ENCODE results near the gene VAMP3.

VAMP3 gene

DNA sequence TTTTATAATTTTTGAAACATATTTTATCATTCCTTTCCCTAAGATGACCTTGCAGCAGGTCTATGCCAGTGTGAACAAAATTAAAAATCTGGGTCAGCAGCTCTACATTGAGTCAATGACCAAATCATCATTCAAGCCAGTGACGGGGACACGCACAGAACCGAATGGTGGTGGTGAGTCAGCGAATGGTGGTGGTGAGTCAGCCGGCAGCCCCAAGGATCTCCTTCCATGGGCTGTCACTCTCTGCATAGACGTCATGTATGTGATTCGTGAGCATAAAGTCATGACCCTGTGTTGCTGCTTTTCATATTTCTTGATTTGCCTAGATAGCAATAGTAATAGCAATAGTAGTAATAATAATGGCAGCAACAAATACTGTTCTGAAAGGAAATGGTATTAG is 39.3 kb downstream of the VAMP3 start:
- H3K4me3 ChIP-seq (ENCODE audit: low read depth, low read length) = no peak overlapping the region

DNA sequence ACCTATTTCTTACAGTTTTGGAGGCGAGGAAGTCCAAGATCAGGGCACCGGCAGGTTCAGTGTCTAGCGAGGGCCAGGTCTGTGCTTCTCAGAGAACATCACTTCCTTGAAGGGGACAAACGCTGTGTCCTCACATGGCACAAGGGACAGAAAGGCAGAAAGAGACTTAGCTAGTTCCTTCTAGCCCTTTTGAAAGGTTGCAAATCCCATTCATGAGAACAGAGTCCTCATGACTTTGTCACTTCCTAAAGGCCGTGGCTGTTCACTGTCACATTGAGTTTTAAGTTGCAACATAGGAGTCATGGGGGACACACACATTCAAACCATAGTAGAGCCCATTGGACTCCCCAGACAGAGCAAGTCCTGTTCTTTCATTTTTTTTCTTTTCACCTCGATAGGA is 40.4 kb downstream of the VAMP3 start:
- H3K4me3 ChIP-seq (ENCODE audit: low read depth, low read length) = no peak overlapping the region

DNA sequence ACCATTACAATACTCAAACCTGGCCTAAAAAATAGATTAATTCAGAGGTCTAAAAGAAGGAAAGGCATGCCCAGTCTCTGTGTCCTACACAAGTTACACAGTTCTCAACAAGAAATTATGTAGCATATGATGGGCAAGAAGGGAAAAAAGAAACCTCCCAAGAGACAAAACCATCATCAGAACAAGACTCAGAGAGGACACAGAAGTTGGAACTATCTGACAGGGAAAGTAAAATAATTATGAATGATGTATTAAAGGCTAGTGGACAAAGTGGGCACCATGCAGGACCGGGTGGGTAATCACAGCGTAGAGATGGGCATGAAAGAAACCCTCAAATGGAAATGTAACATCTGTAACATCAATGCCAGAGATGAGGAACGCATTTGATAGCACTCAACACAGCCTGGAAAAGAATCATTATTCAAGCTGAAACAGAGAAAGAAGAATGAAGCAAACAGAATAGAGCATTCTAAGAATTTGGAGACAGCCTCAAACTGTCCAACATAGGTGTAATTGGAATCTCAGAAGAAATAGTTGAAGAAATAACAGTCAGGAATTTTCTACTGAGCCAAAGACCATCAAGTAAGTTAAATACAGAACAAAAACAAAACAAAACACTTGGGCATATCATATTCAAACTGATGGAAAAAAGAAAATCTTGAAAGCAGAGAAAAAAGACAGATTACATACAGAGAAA is 42.7 kb downstream of the VAMP3 start:
- H3K4me3 ChIP-seq (ENCODE audit: low read depth, low read length) = no peak overlapping the region

DNA sequence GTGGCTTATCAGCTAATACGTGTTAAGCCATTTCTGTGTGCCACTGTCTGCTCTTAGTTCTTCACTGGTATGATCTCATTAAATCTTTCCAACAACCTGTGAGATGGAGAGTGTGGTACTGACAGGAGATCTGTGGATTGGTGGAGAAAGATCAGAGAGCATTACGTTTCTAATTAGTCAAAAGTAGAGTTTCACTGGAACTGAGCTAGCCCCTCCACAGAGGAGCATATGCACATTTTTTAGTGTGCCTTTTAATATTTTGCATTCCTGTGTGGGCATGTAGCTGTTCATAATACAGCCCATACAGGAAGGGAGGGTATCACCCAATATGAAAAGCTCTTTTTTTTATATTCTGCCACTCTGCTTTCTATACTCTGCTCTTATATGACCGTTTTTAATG is 50.2 kb downstream of the VAMP3 start:
- no peak overlapping the region for H3K4me3 ChIP-seq (ENCODE audit: low read depth, low read length)

DNA sequence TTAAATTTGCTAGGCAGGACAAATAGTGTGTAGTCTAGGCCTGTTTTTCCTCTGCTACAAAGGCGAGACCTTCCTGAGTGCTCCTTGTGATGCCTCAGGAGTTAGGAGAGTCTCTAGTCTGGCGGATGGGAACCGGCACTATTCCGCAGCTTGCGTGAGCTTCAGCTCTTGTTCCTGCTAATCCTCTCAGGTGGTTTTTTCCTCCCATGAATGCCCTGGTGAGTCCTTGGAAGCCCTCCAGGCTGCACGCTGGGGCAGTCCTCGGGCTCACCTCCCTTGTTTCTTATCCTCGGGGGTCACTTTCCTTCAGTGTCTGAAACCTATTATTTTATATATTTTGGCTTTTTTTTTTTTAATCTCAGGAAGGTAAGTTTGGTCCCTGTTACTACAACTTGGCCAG is 53.6 kb downstream of the VAMP3 start:
- no peak overlapping the region for H3K4me3 ChIP-seq (ENCODE audit: low read depth, low read length)

DNA sequence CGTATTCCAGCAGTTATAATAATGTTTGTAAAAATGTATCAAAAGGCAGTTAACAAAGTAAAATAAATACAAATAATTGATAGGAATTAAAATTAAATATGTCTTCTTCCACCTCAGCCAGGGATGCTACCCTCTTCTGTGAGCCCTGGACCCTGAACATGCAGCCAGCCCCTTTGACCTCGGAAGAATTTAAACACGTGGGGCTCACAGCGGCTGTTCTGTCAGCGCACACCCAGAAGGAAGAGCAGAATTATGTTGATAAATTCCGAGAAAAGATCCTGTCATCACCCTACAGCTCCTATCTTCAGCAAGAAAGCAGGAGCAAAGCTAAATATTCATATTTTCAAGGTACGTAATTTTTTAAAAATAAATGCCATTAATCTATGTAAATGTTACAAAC is 55.3 kb downstream of the VAMP3 start:
- H3K4me3 ChIP-seq (ENCODE audit: low read depth, low read length) = peak overlapping the region; percentile 35

DNA sequence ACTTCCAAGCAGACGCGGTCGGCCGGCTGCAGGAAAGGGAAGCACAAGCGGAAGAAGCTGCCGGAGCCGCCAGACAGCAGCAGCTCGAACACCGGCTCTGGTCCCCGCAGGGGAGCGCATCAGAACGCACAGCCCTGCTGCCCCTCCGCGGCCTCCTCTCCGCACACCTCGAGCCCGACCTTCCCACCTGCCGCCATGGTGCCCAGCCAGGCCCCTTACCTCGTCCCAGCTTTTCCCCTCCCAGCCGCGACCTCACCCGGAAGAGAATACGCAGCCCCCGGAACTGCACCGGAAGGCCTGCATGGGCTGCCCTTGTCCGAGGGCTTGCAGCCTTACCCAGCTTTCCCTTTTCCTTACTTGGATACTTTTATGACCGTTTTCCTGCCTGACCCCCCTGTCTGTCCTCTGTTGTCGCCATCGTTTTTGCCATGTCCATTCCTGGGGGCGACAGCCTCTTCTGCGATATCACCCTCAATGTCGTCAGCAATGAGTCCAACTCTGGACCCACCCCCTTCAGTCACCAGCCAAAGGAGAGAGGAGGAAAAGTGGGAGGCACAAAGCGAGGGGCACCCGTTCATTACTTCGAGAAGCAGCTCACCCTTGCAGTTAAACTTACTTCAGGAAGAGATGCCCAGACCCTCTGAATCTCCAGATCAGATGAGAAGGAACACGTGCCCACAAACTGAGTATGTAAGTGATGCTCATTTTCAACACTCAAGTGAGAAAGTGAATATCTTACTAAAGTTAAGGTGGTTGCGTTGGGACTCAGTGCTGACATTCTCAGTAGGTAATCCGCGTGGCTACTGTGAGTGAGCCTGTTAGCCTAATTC is 56.2 kb downstream of the VAMP3 start:
- peak overlapping the region; percentile 35 for H3K4me3 ChIP-seq (ENCODE audit: low read depth, low read length)

Measured in iPS-11a (cell line).